Gastrocnemius medialis (tissue), 4 donors: ENCODE results near the gene FIZ1. TPM values are rescaled to one million over a fixed set of nuclear protein-coding genes. Genes with fewer than 3 reads are reported as not detected.

ENCODE experiments used
- ATAC-seq, 2 donors: fragments of 150-250 bp; one replicate each; pipeline ENCODE4 v1.9.1; 2016
- DNase-seq, 2 donors: peaks; one replicate each; pipeline ENCODE4 v3.0.0-alpha.2; 2019
- H3K27ac ChIP-seq, 4 donors: fragments of 200-600 bp; sonication (generic); 1 replicate in 1 of 4; 2 replicates in 3 of 4; pipeline ENCODE4 v1.5.1; 2016 to 2018; ENCODE audit warnings: mild to moderate bottlenecking in 2 of 4, moderate library complexity in 1 of 4
- H3K27me3 ChIP-seq, 3 donors: fragments of 200-600 bp; sonication (generic) in 2 of 3; 1 replicate in 1 of 3; 2 replicates in 2 of 3; pipeline versions ENCODE4 v1.5.1 to v1.6.0; 2016 to 2019; ENCODE audit warnings: mild to moderate bottlenecking in 1 of 3, moderate library complexity in 1 of 3
- H3K36me3 ChIP-seq, 2 donors: fragments of 200-600 bp; sonication (generic) in 1 of 2; one replicate each; pipeline ENCODE4 v1.5.1; 2017 to 2018
- H3K4me1 ChIP-seq, 2 donors: fragments of 200-600 bp; sonication (generic) in 1 of 2; one replicate each; pipeline ENCODE4 v1.5.1; 2016 to 2017; ENCODE audit warnings: mild to moderate bottlenecking in 2 of 2
- H3K4me3 ChIP-seq, 4 donors: fragments of 200-600 bp; sonication (generic) in 3 of 4; 1 replicate in 1 of 4; 2 replicates in 3 of 4; pipeline ENCODE4 v1.5.1; 2016 to 2019; ENCODE audit warnings: mild to moderate bottlenecking in 2 of 4
- H3K9me3 ChIP-seq, 3 donors: fragments of 200-600 bp; sonication (generic) in 2 of 3; 1 replicate in 1 of 3; 2 replicates in 2 of 3; pipeline ENCODE4 v1.5.1; 2016 to 2019
- POLR2A ChIP-seq, 2 donors: fragments of 450-650 bp; IDR thresholded peaks; one replicate each; pipeline ENCODE4 v1.6.1; 2017; ENCODE audit warnings: antibody characterized with exemption in 2 of 2, mild to moderate bottlenecking in 2 of 2, moderate library complexity in 2 of 2
- in situ Hi-C, 4 donors: fragments of 200-750 bp; cut with MboI; loops; one replicate each; pipeline versions ENCODE4 v1.15.0 to v1.8.0; 2017; ENCODE audit warnings: low sequenced_read_pairs in 4 of 4
- intact Hi-C: fragments of 100-400 bp; cut with DNase I; formaldehyde crosslinking; loops from one replicate; pipeline ENCODE4 v1.15.1; 2023; ENCODE audit warnings: low total_unique reads
- total RNA-seq, 4 donors: library from RNA; depleted of rRNA; stranded (reverse); fragments of >200 nt; gene quantifications; one replicate each; pipeline versions ENCODE4 v1.1.0 to v1.2.3, GENCODE V29; 2016
- TF ChIP-seq, protein P1 (sequence below), 5 experiments: fragments of 450-650 bp in 3 of 5; fragments of 200-600 bp in 2 of 5; sonication (generic) in 2 of 5; IDR thresholded peaks in 4 of 5; conservative IDR thresholded peaks in 1 of 5; 1 replicate in 4 of 5; 2 replicates in 1 of 5; pipeline ENCODE4 v1.5.1; 2016 to 2019; ENCODE audit warnings: antibody characterized with exemption in 5 of 5, mild to moderate bottlenecking in 3 of 5, moderate library complexity in 3 of 5

The FIZ1 gene
- total RNA-seq, 4 donors from 2014 or later, result 6.8 to 11.2 (median 7.4) TPM

GRCh38 chr19:55544776-55545439 is 54.4 kb downstream of the FIZ1 start:
- Histone ChIP-seq H3K27me3 (no peaks in the 10 kb centered on the region), H3K27ac (peak overlapping the region; percentile 90 to 98 (median 94)), H3K4me1 (peaks cover 46 to 61% of the 10 kb centered on the region in 2 donors), H3K4me3 (peak overlapping the region in 1 of 4 donors; percentile 4), H3K9me3 (no peaks in the 10 kb centered on the region), H3K36me3 (no peaks in the 10 kb centered on the region)
- TF ChIP-seq, protein P1, sequence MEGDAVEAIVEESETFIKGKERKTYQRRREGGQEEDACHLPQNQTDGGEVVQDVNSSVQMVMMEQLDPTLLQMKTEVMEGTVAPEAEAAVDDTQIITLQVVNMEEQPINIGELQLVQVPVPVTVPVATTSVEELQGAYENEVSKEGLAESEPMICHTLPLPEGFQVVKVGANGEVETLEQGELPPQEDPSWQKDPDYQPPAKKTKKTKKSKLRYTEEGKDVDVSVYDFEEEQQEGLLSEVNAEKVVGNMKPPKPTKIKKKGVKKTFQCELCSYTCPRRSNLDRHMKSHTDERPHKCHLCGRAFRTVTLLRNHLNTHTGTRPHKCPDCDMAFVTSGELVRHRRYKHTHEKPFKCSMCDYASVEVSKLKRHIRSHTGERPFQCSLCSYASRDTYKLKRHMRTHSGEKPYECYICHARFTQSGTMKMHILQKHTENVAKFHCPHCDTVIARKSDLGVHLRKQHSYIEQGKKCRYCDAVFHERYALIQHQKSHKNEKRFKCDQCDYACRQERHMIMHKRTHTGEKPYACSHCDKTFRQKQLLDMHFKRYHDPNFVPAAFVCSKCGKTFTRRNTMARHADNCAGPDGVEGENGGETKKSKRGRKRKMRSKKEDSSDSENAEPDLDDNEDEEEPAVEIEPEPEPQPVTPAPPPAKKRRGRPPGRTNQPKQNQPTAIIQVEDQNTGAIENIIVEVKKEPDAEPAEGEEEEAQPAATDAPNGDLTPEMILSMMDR (IDR thresholded peaks at IDR 0.05 in 4 of 5, conservative IDR thresholded peaks at IDR 0.05 in 1 of 5), result no peak
- TF ChIP-seq POLR2A (IDR thresholded peaks at IDR 0.05), result no peak
- ATAC-seq (no peak), DNase-seq (peak in 1 of 2 donors; percentile 67)
- in situ Hi-C loops (loop anchor here in 1 of 4 donors (5.0 kb wide), 1 partner anchor 52 kb away; the partner anchor contains the start of gene FIZ1), intact Hi-C loops (no loop called here)

- no peaks in the 10 kb centered on the region for H3K36me3 ChIP-seq
- H3K9me3 ChIP-seq, result no peaks in the 10 kb centered on the region
- TF ChIP-seq, protein P1 (IDR thresholded peaks at IDR 0.05 in 4 of 5, conservative IDR thresholded peaks at IDR 0.05 in 1 of 5), result no peak
- no peak for TF ChIP-seq POLR2A (IDR thresholded peaks at IDR 0.05)
- intact Hi-C loops (no loop called here), in situ Hi-C loops (no loop called here)
- no peak overlapping the region for H3K27ac ChIP-seq
- DNase-seq, result no peak
- H3K27me3 ChIP-seq, result no peaks in the 10 kb centered on the region
- ATAC-seq, result no peak
- H3K4me1 ChIP-seq, result peaks cover 43 to 56% of the 10 kb centered on the region in 2 donors
- H3K4me3 ChIP-seq, result no peak overlapping the region
Measured at GRCh38 chr19:55544014-55544413, 55.3 kb downstream of the FIZ1 start.

GRCh38 chr19:55543567-55543966 is 55.8 kb downstream of the FIZ1 start:
- intact Hi-C loops, result no loop called here
- DNase-seq, result no peak

GRCh38 chr19:55542292-55542855 is 56.9 kb downstream of the FIZ1 start:
- H3K9me3 ChIP-seq, result no peaks in the 10 kb centered on the region
- in situ Hi-C loops, result no loop called here
- H3K4me1 ChIP-seq, result peaks cover 26 to 39% of the 10 kb centered on the region in 2 donors
- H3K36me3 ChIP-seq, result no peaks in the 10 kb centered on the region
- no peak for ATAC-seq
- no peaks in the 10 kb centered on the region for H3K27me3 ChIP-seq
- DNase-seq, result no peak
- no peak for TF ChIP-seq POLR2A (IDR thresholded peaks at IDR 0.05)
- TF ChIP-seq, protein P1 (IDR thresholded peaks at IDR 0.05 in 4 of 5, conservative IDR thresholded peaks at IDR 0.05 in 1 of 5), result no peak
- H3K4me3 ChIP-seq, result no peak overlapping the region
- intact Hi-C loops, result no loop called here
- H3K27ac ChIP-seq, result no peak overlapping the region

More at GRCh38 chr19:55543567-55543966, 55.8 kb downstream of the FIZ1 start:
- Histone ChIP-seq H3K27me3 (no peaks in the 10 kb centered on the region), H3K36me3 (no peaks in the 10 kb centered on the region), H3K4me3 (no peak overlapping the region), H3K4me1 (peaks cover 38 to 51% of the 10 kb centered on the region in 2 donors), H3K27ac (no peak overlapping the region), H3K9me3 (no peaks in the 10 kb centered on the region)
- in situ Hi-C loops, result no loop called here
- ATAC-seq, result no peak
- no peak for TF ChIP-seq POLR2A (IDR thresholded peaks at IDR 0.05)
- TF ChIP-seq, protein P1 (IDR thresholded peaks at IDR 0.05 in 4 of 5, conservative IDR thresholded peaks at IDR 0.05 in 1 of 5), result no peak

Other genes with a start within 250 kb of the FIZ1 start
- gene COX6B2, start 244.8 kb downstream of the FIZ1 start, total RNA-seq, result not detected
- not detected for gene GARIN5B, start 236.3 kb downstream of the FIZ1 start, total RNA-seq
- gene IL11, start 229.1 kb downstream of the FIZ1 start, total RNA-seq, result under 1 TPM in 1 of 4 donors, not detected in 3; 0.66 TPM
- not detected for gene TMEM190, start 222.7 kb downstream of the FIZ1 start, total RNA-seq
- 1 to 10 TPM; 1.3 to 4.7 (median 2.1) TPM for gene TMEM238, start 215.2 kb downstream of the FIZ1 start, total RNA-seq
- gene RPL28, start 213.6 kb downstream of the FIZ1 start, total RNA-seq, result 100 to 1,000 TPM; 123 to 278 (median 206) TPM
- gene UBE2S, start 191.7 kb downstream of the FIZ1 start, total RNA-seq, result 10 to 100 TPM in 3 of 4 donors, 1 to 10 TPM in 1; 7.7 to 14.6 (median 13.4) TPM
- not detected for gene SHISA7, start 156.2 kb downstream of the FIZ1 start, total RNA-seq
- gene ISOC2, start 137.9 kb downstream of the FIZ1 start, total RNA-seq, result 100 to 1,000 TPM in 1 of 4 donors, 10 to 100 TPM in 3; 59.7 to 101 (median 88.7) TPM
- gene C19orf85, start 134.8 kb downstream of the FIZ1 start, total RNA-seq, result not detected
- 10 to 100 TPM in 3 of 4 donors, 1 to 10 TPM in 1; 7.4 to 22.3 (median 14.1) TPM for gene ZNF628, start 122.9 kb downstream of the FIZ1 start, total RNA-seq
- 1 to 10 TPM in 2 of 4 donors, under 1 TPM in 2; 0.40 to 2.5 (median 1.1) TPM for gene NAT14, start 114.3 kb downstream of the FIZ1 start, total RNA-seq
- gene SSC5D, start 111.1 kb downstream of the FIZ1 start, total RNA-seq, result 1 to 10 TPM in 2 of 4 donors, under 1 TPM in 2; 0.53 to 2.2 (median 1.1) TPM
- gene SBK2, start 62.4 kb downstream of the FIZ1 start, total RNA-seq, result 1 to 10 TPM in 3 of 4 donors, not detected in 1; 1.5 to 3.0 (median 1.6) TPM
- 10 to 100 TPM in 1 of 4 donors, 1 to 10 TPM in 3; 3.1 to 24.1 (median 6.8) TPM for gene SBK3, start 54.0 kb downstream of the FIZ1 start, total RNA-seq
- 10 to 100 TPM; 15.0 to 19.3 (median 16.8) TPM for gene ZNF579, start 18.7 kb downstream of the FIZ1 start, total RNA-seq
- 10 to 100 TPM; 35.6 to 61.7 (median 47.0) TPM for gene ZNF524, start 771 bp upstream of the FIZ1 start, total RNA-seq
- 10 to 100 TPM; 10.3 to 23.4 (median 15.2) TPM for gene ZNF865, start 6.1 kb upstream of the FIZ1 start, total RNA-seq
- gene ZNF784, start 25.0 kb upstream of the FIZ1 start, total RNA-seq, result 1 to 10 TPM; 6.0 to 10.0 (median 8.2) TPM
- 10 to 100 TPM in 1 of 4 donors, 1 to 10 TPM in 3; 1.5 to 12.3 (median 7.2) TPM for gene ZNF580, start 41.5 kb upstream of the FIZ1 start, total RNA-seq
- 10 to 100 TPM in 3 of 4 donors, 1 to 10 TPM in 1; 9.9 to 17.3 (median 13.7) TPM for gene ZNF581, start 44.1 kb upstream of the FIZ1 start, total RNA-seq
- 10 to 100 TPM in 2 of 4 donors, 1 to 10 TPM in 2; 6.3 to 21.2 (median 12.6) TPM for gene CCDC106, start 48.7 kb upstream of the FIZ1 start, total RNA-seq
- gene U2AF2, start 55.5 kb upstream of the FIZ1 start, total RNA-seq, result 10 to 100 TPM; 38.1 to 60.2 (median 50.1) TPM
- 100 to 1,000 TPM in 3 of 4 donors, 10 to 100 TPM in 1; 58.7 to 214 (median 190) TPM for gene EPN1, start 75.7 kb upstream of the FIZ1 start, total RNA-seq
- not detected for gene NLRP9, start 138.9 kb upstream of the FIZ1 start, total RNA-seq
- not detected for gene RFPL4A, start 159.6 kb upstream of the FIZ1 start, total RNA-seq
- not detected for gene RFPL4AL1, start 169.6 kb upstream of the FIZ1 start, total RNA-seq
- gene NLRP11, start 232.5 kb upstream of the FIZ1 start, total RNA-seq, result not detected
- gene NLRP4, start 237.0 kb upstream of the FIZ1 start, total RNA-seq, result not detected